ENCODE data around the gene ERICH2. TPM values are rescaled to one million over a fixed set of nuclear protein-coding genes. Genes with fewer than 3 reads are reported as not detected.

ERICH2 gene
- total RNA-seq, 2 donors from 2014 or later = 9.6 to 18.3 TPM

DNA sequence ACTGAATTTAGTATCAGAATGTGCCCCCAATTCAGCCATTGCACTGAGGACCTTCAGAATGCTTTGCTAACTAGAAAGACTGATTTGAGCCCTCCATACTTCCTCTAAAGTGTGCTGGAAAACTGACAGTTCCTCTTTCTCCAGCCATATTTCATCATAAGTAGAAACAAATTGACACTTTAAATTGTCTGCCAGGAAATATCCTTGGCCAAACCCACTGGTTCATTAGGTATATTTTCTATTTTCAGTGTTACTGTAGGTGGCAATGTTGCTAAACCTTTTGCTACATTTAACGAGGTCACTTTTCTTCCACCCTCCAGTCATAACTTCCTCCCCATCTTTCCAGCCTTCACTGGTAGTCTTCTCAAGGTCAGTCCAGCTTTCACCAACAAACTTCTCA, 33.5 kb upstream of the ERICH2 start:
- 84 to 89% methylated on average over 1 of the region's 1 CpG for WGBS, 2 experiments (ENCODE audit: insufficient coverage in 1 of 2, insufficient read length in 1 of 2)
- Histone ChIP-seq H3K4me3 (ENCODE audit: low read length) (no peak overlapping the region), H3K9me3 (ENCODE audit: control insufficient read depth, low read length) (peaks cover 17% of the 10 kb centered on the region), H3K36me3 (ENCODE audit: control insufficient read depth, insufficient read depth, low read length) (no peaks in the 10 kb centered on the region), H3K27ac (ENCODE audit: low read depth, low read length) (no peak overlapping the region), H3K4me1 (ENCODE audit: control insufficient read depth, insufficient read depth, low read length) (no peaks in the 10 kb centered on the region), H3K27me3 (ENCODE audit: control insufficient read depth, insufficient read depth, low read length, poor library complexity, severe bottlenecking) (no peaks in the 10 kb centered on the region), H3K9ac (ENCODE audit: extremely low read depth, low read length, poor library complexity, severe bottlenecking) (no peak overlapping the region)
- Mint-ChIP-seq H3K27ac (no peak overlapping the region), H3K9me3 (peaks cover 29% of the 10 kb centered on the region), H3K4me1 (peaks cover 1% of the 10 kb centered on the region), H3K4me3 (no peak overlapping the region), H3K27me3 (ENCODE audit: insufficient read depth) (peaks cover 1% of the 10 kb centered on the region), H3K36me3 (ENCODE audit: low read depth) (peaks cover 45% of the 10 kb centered on the region)
- no peak for TF ChIP-seq CTCF (conservative IDR thresholded peaks at IDR 0.05)
- DNase-seq = no peak

DNA sequence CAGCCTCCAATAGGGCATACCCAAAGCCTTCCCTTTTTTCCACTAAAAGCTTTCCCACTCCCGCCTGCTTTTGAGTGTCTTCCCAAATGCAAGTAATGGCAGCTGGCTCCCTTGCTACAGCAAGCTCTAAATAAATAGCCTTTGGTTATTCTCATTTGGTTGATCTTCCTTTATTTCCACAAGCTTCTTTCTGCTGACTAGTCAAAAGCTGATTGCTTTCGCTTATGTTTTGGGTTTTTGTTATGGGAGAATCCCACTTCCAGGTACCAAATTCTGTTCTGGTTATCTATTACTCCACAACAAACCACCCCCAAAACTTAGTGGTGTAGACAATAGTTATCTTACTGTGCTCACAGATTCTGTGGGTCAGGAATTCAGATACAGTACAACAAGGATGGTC, 32.8 kb upstream of the ERICH2 start:
- Histone ChIP-seq H3K27ac (ENCODE audit: low read depth, low read length) (no peak overlapping the region), H3K9ac (ENCODE audit: extremely low read depth, low read length, poor library complexity, severe bottlenecking) (no peak overlapping the region), H3K4me3 (ENCODE audit: low read length) (no peak overlapping the region), H3K4me1 (ENCODE audit: control insufficient read depth, insufficient read depth, low read length) (no peaks in the 10 kb centered on the region), H3K27me3 (ENCODE audit: control insufficient read depth, insufficient read depth, low read length, poor library complexity, severe bottlenecking) (no peaks in the 10 kb centered on the region), H3K36me3 (ENCODE audit: control insufficient read depth, insufficient read depth, low read length) (no peaks in the 10 kb centered on the region), H3K9me3 (ENCODE audit: control insufficient read depth, low read length) (peaks cover 17% of the 10 kb centered on the region)
- DNase-seq = no peak
- Mint-ChIP-seq H3K36me3 (ENCODE audit: low read depth) (peaks cover 42% of the 10 kb centered on the region), H3K4me3 (no peak overlapping the region), H3K9me3 (peaks cover 29% of the 10 kb centered on the region), H3K27ac (no peak overlapping the region), H3K4me1 (peaks cover 1% of the 10 kb centered on the region), H3K27me3 (ENCODE audit: insufficient read depth) (peaks cover 1% of the 10 kb centered on the region)
- 86 to 88% methylated on average over 1 to 2 of the region's 2 CpGs for WGBS, 2 experiments (ENCODE audit: insufficient coverage in 1 of 2, insufficient read length in 1 of 2)
- TF ChIP-seq CTCF (conservative IDR thresholded peaks at IDR 0.05) = no peak

DNA sequence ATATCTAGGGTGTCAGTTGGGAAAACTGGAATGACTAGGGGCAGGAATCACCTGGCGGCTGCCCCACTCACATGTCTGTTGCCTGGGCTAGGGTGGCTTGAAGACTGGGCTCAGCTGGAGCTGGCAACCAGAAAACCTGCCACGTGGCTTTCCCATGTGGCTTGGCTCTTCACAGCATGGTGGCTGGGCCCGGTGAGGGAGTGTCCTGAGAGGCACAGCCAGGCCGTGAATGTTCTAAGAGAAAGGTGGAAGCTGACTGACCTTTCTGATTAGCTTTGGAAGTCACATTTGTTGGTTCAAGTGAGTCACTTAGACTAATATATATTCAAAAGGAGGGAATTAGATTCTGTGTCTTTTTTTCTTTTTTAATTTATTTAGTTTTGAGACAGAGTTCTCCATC, 32.4 kb upstream of the ERICH2 start:
- no peak overlapping the region for H3K9ac ChIP-seq (ENCODE audit: extremely low read depth, low read length, poor library complexity, severe bottlenecking)
- H3K27me3 ChIP-seq (ENCODE audit: control insufficient read depth, insufficient read depth, low read length, poor library complexity, severe bottlenecking) = no peaks in the 10 kb centered on the region
- H3K27ac ChIP-seq (ENCODE audit: low read depth, low read length) = no peak overlapping the region
- Mint-ChIP-seq H3K27me3 (ENCODE audit: insufficient read depth) (peaks cover 1% of the 10 kb centered on the region), H3K36me3 (ENCODE audit: low read depth) (peaks cover 40% of the 10 kb centered on the region), H3K9me3 (peaks cover 29% of the 10 kb centered on the region), H3K27ac (no peak overlapping the region), H3K4me3 (no peak overlapping the region), H3K4me1 (peaks cover 1% of the 10 kb centered on the region)
- DNase-seq = no peak
- peaks cover 17% of the 10 kb centered on the region for H3K9me3 ChIP-seq (ENCODE audit: control insufficient read depth, low read length)
- no peaks in the 10 kb centered on the region for H3K4me1 ChIP-seq (ENCODE audit: control insufficient read depth, insufficient read depth, low read length)
- WGBS, 2 experiments (ENCODE audit: insufficient coverage in 1 of 2, insufficient read length in 1 of 2) = 87 to 92% methylated on average over 2 to 4 of the region's 4 CpGs
- H3K36me3 ChIP-seq (ENCODE audit: control insufficient read depth, insufficient read depth, low read length) = no peaks in the 10 kb centered on the region
- no peak overlapping the region for H3K4me3 ChIP-seq (ENCODE audit: low read length)
- no peak for TF ChIP-seq CTCF (conservative IDR thresholded peaks at IDR 0.05)

Measured in endodermal cell (in vitro differentiated cells).